ENCODE data around the gene EIF2S1. TPM values are rescaled to one million over a fixed set of nuclear protein-coding genes. Genes with fewer than 3 reads are reported as not detected.

EIF2S1 gene
- total RNA-seq, 2 donors from 2014 or later: 53.1 to 63.6 TPM

GRCh38 chr14:67416085-67416484 lies 56.0 kb downstream of the EIF2S1 start:
- Histone ChIP-seq H3K4me1 (replicated peaks) (no peaks in the 10 kb centered on the region), H3K36me3 (no peaks in the 10 kb centered on the region), H3K9me3 (no peaks in the 10 kb centered on the region), H3K27ac (no peak overlapping the region), H3K4me3 (no peak overlapping the region), H3K27me3 (replicated peaks; ENCODE audit: insufficient read depth) (no peaks in the 10 kb centered on the region)
- no peak for TF ChIP-seq POLR2A (IDR thresholded peaks at IDR 0.05)
- no peak for TF ChIP-seq CTCF (IDR thresholded peaks at IDR 0.05)
- no peak for TF ChIP-seq POLR2AphosphoS5 (IDR thresholded peaks at IDR 0.05)
- 63% methylated on average over 8 of the region's 8 CpGs for WGBS
- no peak for DNase-seq (ENCODE audit: low spot score)
- intact Hi-C loops (cut with DNase I): no loop called here

GRCh38 chr14:67416810-67417209 lies 56.7 kb downstream of the EIF2S1 start:
- DNase-seq (ENCODE audit: low spot score): no peak
- TF ChIP-seq CTCF (IDR thresholded peaks at IDR 0.05): no peak
- no peak for TF ChIP-seq POLR2AphosphoS5 (IDR thresholded peaks at IDR 0.05)
- no peak for TF ChIP-seq POLR2A (IDR thresholded peaks at IDR 0.05)
- intact Hi-C loops (cut with DNase I): no loop called here
- 83% methylated on average over 2 of the region's 2 CpGs for WGBS
- Histone ChIP-seq H3K4me3 (no peak overlapping the region), H3K4me1 (replicated peaks) (no peaks in the 10 kb centered on the region), H3K27me3 (replicated peaks; ENCODE audit: insufficient read depth) (no peaks in the 10 kb centered on the region), H3K27ac (no peak overlapping the region), H3K9me3 (no peaks in the 10 kb centered on the region), H3K36me3 (no peaks in the 10 kb centered on the region)

- TF ChIP-seq CTCF (IDR thresholded peaks at IDR 0.05) (no peak), POLR2A (IDR thresholded peaks at IDR 0.05) (no peak), POLR2AphosphoS5 (IDR thresholded peaks at IDR 0.05) (no peak)
- H3K27me3 ChIP-seq (replicated peaks; ENCODE audit: insufficient read depth): no peaks in the 10 kb centered on the region
- no peak for DNase-seq (ENCODE audit: low spot score)
- intact Hi-C loops (cut with DNase I): no loop called here
- H3K4me1 ChIP-seq (replicated peaks): no peaks in the 10 kb centered on the region
- WGBS: 81% methylated on average over 3 of the region's 3 CpGs
- no peaks in the 10 kb centered on the region for H3K36me3 ChIP-seq
- H3K9me3 ChIP-seq: no peaks in the 10 kb centered on the region
- H3K27ac ChIP-seq: no peak overlapping the region
- H3K4me3 ChIP-seq: no peak overlapping the region
Measured at GRCh38 chr14:67417633-67418032, 57.5 kb downstream of the EIF2S1 start.

- 80% methylated on average over 11 of the region's 11 CpGs for WGBS
- no peak overlapping the region for H3K27ac ChIP-seq
Measured at GRCh38 chr14:67418401-67419191, 58.5 kb downstream of the EIF2S1 start.

More at GRCh38 chr14:67418401-67419191, 58.5 kb downstream of the EIF2S1 start:
- H3K9me3 ChIP-seq: no peaks in the 10 kb centered on the region
- H3K4me1 ChIP-seq (replicated peaks): no peaks in the 10 kb centered on the region
- TF ChIP-seq POLR2AphosphoS5 (IDR thresholded peaks at IDR 0.05) (no peak), POLR2A (IDR thresholded peaks at IDR 0.05) (no peak), CTCF (IDR thresholded peaks at IDR 0.05) (no peak)
- no peaks in the 10 kb centered on the region for H3K36me3 ChIP-seq
- H3K4me3 ChIP-seq: no peak overlapping the region
- H3K27me3 ChIP-seq (replicated peaks; ENCODE audit: insufficient read depth): no peaks in the 10 kb centered on the region
- DNase-seq (ENCODE audit: low spot score): no peak
- intact Hi-C loops (cut with DNase I): no loop called here
